Mesendoderm (in vitro differentiated cells): ENCODE data around the gene LIMK1.
"Not testable (repeated sequence)": the region's sequence is repeated elsewhere in the genome, so short reads cannot be mapped to it uniquely, and the experiment has no call there.

Experiments
- DNase-seq: peaks from one replicate; pipeline ENCODE4 v3.0.0; 2013
- H2AK5ac ChIP-seq: 2 replicates; pipeline ENCODE4 v1.6.1; 2013; ENCODE audit warnings: low read length, inconsistent platforms
- H2BK120ac ChIP-seq: 2 replicates; pipeline ENCODE4 v1.6.1; 2013; ENCODE audit warnings: low read depth, mild to moderate bottlenecking, low read length, moderate library complexity, mixed read lengths
- H2BK15ac ChIP-seq: replicated peaks from 2 replicates; pipeline ENCODE4 v1.6.1; 2013; ENCODE audit warnings: low read depth, mild to moderate bottlenecking, moderate library complexity
- H2BK5ac ChIP-seq: 2 replicates; pipeline ENCODE4 v1.6.1; 2013; ENCODE audit warnings: low read length, inconsistent platforms
- H3K18ac ChIP-seq: 2 replicates; pipeline ENCODE4 v1.6.1; 2013; ENCODE audit warnings: mild to moderate bottlenecking, low read length, mixed read lengths
- H3K23ac ChIP-seq: one replicate; pipeline ENCODE4 v1.6.1; 2013; ENCODE audit warnings: low read length
- H3K27ac ChIP-seq: 2 replicates; pipeline ENCODE4 v1.5.1; 2013; ENCODE audit warnings: low read depth, mild to moderate bottlenecking, inconsistent platforms, low read length, moderate library complexity
- H3K27me3 ChIP-seq: 2 replicates; pipeline ENCODE4 v1.6.1; 2013; ENCODE audit warnings: low read length, control low read depth, mild to moderate bottlenecking, inconsistent platforms; ENCODE audit not compliant: insufficient read depth, poor library complexity
- H3K36me3 ChIP-seq: 2 replicates; pipeline ENCODE4 v1.6.1; 2013; ENCODE audit warnings: low read length, inconsistent platforms; ENCODE audit not compliant: control insufficient read depth, insufficient read depth
- H3K4ac ChIP-seq: one replicate; pipeline ENCODE4 v1.6.1; 2013; ENCODE audit warnings: low read depth, mild to moderate bottlenecking, low read length, moderate library complexity
- H3K4me1 ChIP-seq: 2 replicates; pipeline ENCODE4 v1.6.1; 2013; ENCODE audit warnings: low read depth, low read length, inconsistent platforms; ENCODE audit not compliant: control insufficient read depth
- H3K4me2 ChIP-seq: 2 replicates; pipeline ENCODE4 v1.6.1; 2013; ENCODE audit warnings: low read length
- H3K4me3 ChIP-seq: 2 replicates; pipeline ENCODE4 v1.5.1; 2013; ENCODE audit warnings: mild to moderate bottlenecking, low read length
- H3K56ac ChIP-seq: one replicate; pipeline ENCODE4 v1.6.1; 2013; ENCODE audit warnings: low read length
- H3K79me1 ChIP-seq: 2 replicates; pipeline ENCODE4 v1.6.1; 2013; ENCODE audit warnings: low read length, inconsistent platforms
- H3K79me2 ChIP-seq: 2 replicates; pipeline ENCODE4 v1.6.1; 2013; ENCODE audit warnings: mild to moderate bottlenecking, low read length; ENCODE audit not compliant: control insufficient read depth, insufficient read depth
- H3K9ac ChIP-seq: 2 replicates; pipeline ENCODE4 v1.6.1; 2013; ENCODE audit warnings: low read length, inconsistent platforms
- H4K5ac ChIP-seq: one replicate; pipeline ENCODE4 v1.6.1; 2013; ENCODE audit warnings: low read length
- H4K8ac ChIP-seq: one replicate; pipeline ENCODE4 v1.6.1; 2013; ENCODE audit warnings: low read depth, mild to moderate bottlenecking, control low read depth, low read length, moderate library complexity
- WGBS: extraction: QIAGEN DNeasy Blood & Tissue Kit; methylation state at CpG from one replicate; pipeline ENCODE4 v1.1.7; 2013; ENCODE audit warnings: low lambda C conversion rate, missing lambda C conversion rate; ENCODE audit not compliant: insufficient coverage; ENCODE audit errors: extremely low coverage; 5-methylcytosine and 5-hydroxymethylcytosine counted together

The LIMK1 gene

GRCh38 chr7:74116356-74116755 is 32.8 kb downstream of the LIMK1 start:
- DNase-seq, result no peak
- H2BK15ac ChIP-seq, result no peak overlapping the region
- no peak overlapping the region for H3K27ac ChIP-seq
- no peak overlapping the region for H2AK5ac ChIP-seq
- no peaks in the 10 kb centered on the region for H3K4me1 ChIP-seq
- peaks cover 7% of the 10 kb centered on the region for H3K36me3 ChIP-seq
- H3K56ac ChIP-seq, result no peak overlapping the region
- no peaks in the 10 kb centered on the region for H3K79me1 ChIP-seq
- no peaks in the 10 kb centered on the region for H3K79me2 ChIP-seq
- H2BK120ac ChIP-seq, result no peak overlapping the region
- H3K27me3 ChIP-seq, result no peaks in the 10 kb centered on the region
- H4K5ac ChIP-seq, result no peak overlapping the region
- no peak overlapping the region for H3K4me2 ChIP-seq
- no CpG with 5 or more reads among the region's 13 CpGs for WGBS
- no peak overlapping the region for H4K8ac ChIP-seq
- no peak overlapping the region for H3K4ac ChIP-seq
- no peak overlapping the region for H3K23ac ChIP-seq
- no peak overlapping the region for H3K18ac ChIP-seq
- no peak overlapping the region for H3K4me3 ChIP-seq
- no peak overlapping the region for H2BK5ac ChIP-seq
- H3K9ac ChIP-seq, result no peak overlapping the region

DNA sequence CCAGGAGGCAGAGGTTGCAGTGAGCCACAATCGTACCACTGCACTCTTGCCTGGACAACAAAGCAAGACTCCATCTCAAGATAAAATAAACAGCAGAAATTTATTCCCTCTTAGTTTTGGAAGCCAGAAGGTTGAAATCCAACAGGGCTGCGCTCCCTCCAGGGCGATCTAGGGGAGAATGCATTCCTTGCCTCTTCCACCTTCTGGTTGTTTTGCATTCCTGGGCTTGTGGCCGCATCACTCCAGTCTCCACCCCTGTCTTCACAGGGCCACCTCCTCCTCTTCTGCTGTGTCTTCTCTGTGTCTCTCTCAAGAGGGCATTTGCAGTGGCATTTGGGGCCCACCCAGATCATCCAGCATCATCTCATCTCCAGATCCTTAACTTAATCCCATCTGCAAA is 36.2 kb downstream of the LIMK1 start:
- Histone ChIP-seq H3K4me3 (no peak overlapping the region), H2BK5ac (no peak overlapping the region), H2BK120ac (no peak overlapping the region), H3K4me1 (no peaks in the 10 kb centered on the region), H3K79me1 (no peaks in the 10 kb centered on the region), H3K9ac (no peak overlapping the region), H3K27ac (no peak overlapping the region), H3K23ac (no peak overlapping the region), H3K36me3 (peaks cover 4% of the 10 kb centered on the region), H3K56ac (no peak overlapping the region), H3K4me2 (no peak overlapping the region), H3K79me2 (no peaks in the 10 kb centered on the region), H4K5ac (no peak overlapping the region), H3K4ac (no peak overlapping the region), H3K18ac (no peak overlapping the region), H4K8ac (no peak overlapping the region), H2BK15ac (no peak overlapping the region), H3K27me3 (no peaks in the 10 kb centered on the region), H2AK5ac (no peak overlapping the region)
- WGBS, result no CpG with 5 or more reads among the region's 4 CpGs
- DNase-seq, result no peak

GRCh38 chr7:74121401-74122249 is 38.0 kb downstream of the LIMK1 start:
- Histone ChIP-seq H3K23ac (no peak overlapping the region), H2BK15ac (no peak overlapping the region), H2BK120ac (no peak overlapping the region), H3K79me1 (no peaks in the 10 kb centered on the region), H4K8ac (no peak overlapping the region), H3K56ac (no peak overlapping the region), H3K4me1 (no peaks in the 10 kb centered on the region), H3K4me2 (no peak overlapping the region), H2BK5ac (no peak overlapping the region), H3K18ac (no peak overlapping the region), H4K5ac (no peak overlapping the region), H3K9ac (no peak overlapping the region), H3K4ac (no peak overlapping the region), H2AK5ac (no peak overlapping the region), H3K79me2 (no peaks in the 10 kb centered on the region), H3K27me3 (no peaks in the 10 kb centered on the region), H3K4me3 (no peak overlapping the region), H3K36me3 (peaks cover 2% of the 10 kb centered on the region), H3K27ac (no peak overlapping the region)
- WGBS, result no CpG with 5 or more reads among the region's 26 CpGs
- no peak for DNase-seq

GRCh38 chr7:74123892-74124291 is 40.3 kb downstream of the LIMK1 start:
- H3K79me1 ChIP-seq, H3K4me1 ChIP-seq, H2BK15ac ChIP-seq, H3K27ac ChIP-seq, H2AK5ac ChIP-seq, H2BK120ac ChIP-seq, H3K56ac ChIP-seq, H3K18ac ChIP-seq, H2BK5ac ChIP-seq, H3K9ac ChIP-seq, H4K5ac ChIP-seq, H3K4ac ChIP-seq, H3K4me2 ChIP-seq, H3K23ac ChIP-seq, H4K8ac ChIP-seq, H3K36me3 ChIP-seq, H3K79me2 ChIP-seq, H3K27me3 ChIP-seq, DNase-seq, H3K4me3 ChIP-seq: not testable (repeated sequence)
- WGBS, result no CpG with 5 or more reads among the region's 7 CpGs

GRCh38 chr7:74126220-74126880 is 42.7 kb downstream of the LIMK1 start:
- Histone ChIP-seq H3K79me2 (no peaks in the 10 kb centered on the region), H3K4ac (no peak overlapping the region), H3K27me3 (no peaks in the 10 kb centered on the region), H3K18ac (no peak overlapping the region), H2AK5ac (no peak overlapping the region), H2BK5ac (no peak overlapping the region), H4K8ac (no peak overlapping the region), H2BK120ac (no peak overlapping the region), H3K36me3 (no peaks in the 10 kb centered on the region), H3K56ac (no peak overlapping the region), H2BK15ac (no peak overlapping the region), H3K23ac (no peak overlapping the region), H3K4me2 (no peak overlapping the region), H3K27ac (no peak overlapping the region), H3K9ac (no peak overlapping the region), H3K4me3 (no peak overlapping the region), H4K5ac (no peak overlapping the region), H3K4me1 (no peaks in the 10 kb centered on the region), H3K79me1 (no peaks in the 10 kb centered on the region)
- no CpG with 5 or more reads among the region's 12 CpGs for WGBS
- no peak for DNase-seq
